Tibial artery (tissue), 4 donors: ENCODE results near the gene GLT1D1.

Experiments
- DNase-seq, 2 donors: peaks; one replicate each; pipeline ENCODE4 v3.0.0-alpha.2; 2019
- H3K27ac ChIP-seq, 2 donors: fragments of 200-600 bp; sonication (generic) in 1 of 2; 1 replicate in 1 of 2; 2 replicates in 1 of 2; pipeline ENCODE4 v1.5.1; 2018 to 2019; ENCODE audit warnings: mild to moderate bottlenecking in 1 of 2
- H3K27me3 ChIP-seq, 2 donors: fragments of 200-600 bp; sonication (generic) in 1 of 2; one replicate each; pipeline versions ENCODE4 v1.5.1 to v1.6.0; 2016 to 2019
- H3K36me3 ChIP-seq, 3 donors: fragments of 200-600 bp; sonication (generic) in 2 of 3; one replicate each; pipeline ENCODE4 v1.5.1; 2016 to 2019; ENCODE audit warnings: mild to moderate bottlenecking in 2 of 3
- H3K4me1 ChIP-seq, 4 donors: fragments of 200-600 bp; sonication (generic) in 2 of 4; 1 replicate in 3 of 4; 2 replicates in 1 of 4; pipeline ENCODE4 v1.5.1; 2016 to 2019
- H3K4me3 ChIP-seq, 2 donors: fragments of 200-600 bp; sonication (generic) in 1 of 2; 1 replicate in 1 of 2; 2 replicates in 1 of 2; pipeline ENCODE4 v1.5.1; 2018 to 2019; ENCODE audit warnings: mild to moderate bottlenecking in 2 of 2
- H3K9me3 ChIP-seq, 3 donors: fragments of 200-600 bp; sonication (generic) in 1 of 3; one replicate each; pipeline ENCODE4 v1.5.1; 2016 to 2019
- intact Hi-C: fragments of 100-400 bp; cut with DNase I; formaldehyde crosslinking; loops from one replicate; pipeline ENCODE4 v1.15.0; 2023; ENCODE audit warnings: low total_unique reads
- TF ChIP-seq, protein P1 (sequence below), 2 experiments: fragments of 200-600 bp in 1 of 2; fragments of 450-650 bp in 1 of 2; IDR thresholded peaks; one replicate each; pipeline ENCODE4 v1.5.1; 2017 to 2019; ENCODE audit warnings: antibody characterized with exemption in 2 of 2, mild to moderate bottlenecking in 1 of 2, moderate library complexity in 1 of 2

GLT1D1 gene

DNA sequence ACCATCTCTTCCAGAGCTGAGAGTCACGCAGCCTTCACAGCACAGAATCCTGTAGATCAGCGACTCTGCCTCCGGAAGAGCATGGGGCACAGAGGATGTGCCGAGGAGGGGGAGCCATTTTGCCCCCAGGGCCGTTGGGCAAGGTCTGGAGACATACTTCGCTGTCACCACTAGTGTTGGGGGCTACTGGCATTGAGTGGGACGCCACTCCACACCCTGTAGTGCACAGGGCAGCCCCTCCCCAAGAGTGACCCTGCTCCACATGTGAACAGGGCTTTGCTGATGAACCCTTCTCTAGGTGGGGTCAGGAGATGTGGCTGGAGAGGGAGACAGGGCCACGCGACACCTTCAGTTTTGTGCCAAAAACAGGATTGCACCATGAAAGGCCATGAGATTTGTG lies 6.0 kb downstream of the GLT1D1 start:
- no peaks in the 10 kb centered on the region for H3K36me3 ChIP-seq
- H3K4me3 ChIP-seq: no peak overlapping the region
- no peak overlapping the region for H3K27ac ChIP-seq
- no peaks in the 10 kb centered on the region for H3K9me3 ChIP-seq
- TF ChIP-seq, protein P1, sequence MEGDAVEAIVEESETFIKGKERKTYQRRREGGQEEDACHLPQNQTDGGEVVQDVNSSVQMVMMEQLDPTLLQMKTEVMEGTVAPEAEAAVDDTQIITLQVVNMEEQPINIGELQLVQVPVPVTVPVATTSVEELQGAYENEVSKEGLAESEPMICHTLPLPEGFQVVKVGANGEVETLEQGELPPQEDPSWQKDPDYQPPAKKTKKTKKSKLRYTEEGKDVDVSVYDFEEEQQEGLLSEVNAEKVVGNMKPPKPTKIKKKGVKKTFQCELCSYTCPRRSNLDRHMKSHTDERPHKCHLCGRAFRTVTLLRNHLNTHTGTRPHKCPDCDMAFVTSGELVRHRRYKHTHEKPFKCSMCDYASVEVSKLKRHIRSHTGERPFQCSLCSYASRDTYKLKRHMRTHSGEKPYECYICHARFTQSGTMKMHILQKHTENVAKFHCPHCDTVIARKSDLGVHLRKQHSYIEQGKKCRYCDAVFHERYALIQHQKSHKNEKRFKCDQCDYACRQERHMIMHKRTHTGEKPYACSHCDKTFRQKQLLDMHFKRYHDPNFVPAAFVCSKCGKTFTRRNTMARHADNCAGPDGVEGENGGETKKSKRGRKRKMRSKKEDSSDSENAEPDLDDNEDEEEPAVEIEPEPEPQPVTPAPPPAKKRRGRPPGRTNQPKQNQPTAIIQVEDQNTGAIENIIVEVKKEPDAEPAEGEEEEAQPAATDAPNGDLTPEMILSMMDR (IDR thresholded peaks at IDR 0.05): no peak
- no peak for DNase-seq
- H3K27me3 ChIP-seq: peaks cover 0 to 13% of the 10 kb centered on the region in 2 donors
- intact Hi-C loops: no loop called here
- no peaks in the 10 kb centered on the region for H3K4me1 ChIP-seq

DNA sequence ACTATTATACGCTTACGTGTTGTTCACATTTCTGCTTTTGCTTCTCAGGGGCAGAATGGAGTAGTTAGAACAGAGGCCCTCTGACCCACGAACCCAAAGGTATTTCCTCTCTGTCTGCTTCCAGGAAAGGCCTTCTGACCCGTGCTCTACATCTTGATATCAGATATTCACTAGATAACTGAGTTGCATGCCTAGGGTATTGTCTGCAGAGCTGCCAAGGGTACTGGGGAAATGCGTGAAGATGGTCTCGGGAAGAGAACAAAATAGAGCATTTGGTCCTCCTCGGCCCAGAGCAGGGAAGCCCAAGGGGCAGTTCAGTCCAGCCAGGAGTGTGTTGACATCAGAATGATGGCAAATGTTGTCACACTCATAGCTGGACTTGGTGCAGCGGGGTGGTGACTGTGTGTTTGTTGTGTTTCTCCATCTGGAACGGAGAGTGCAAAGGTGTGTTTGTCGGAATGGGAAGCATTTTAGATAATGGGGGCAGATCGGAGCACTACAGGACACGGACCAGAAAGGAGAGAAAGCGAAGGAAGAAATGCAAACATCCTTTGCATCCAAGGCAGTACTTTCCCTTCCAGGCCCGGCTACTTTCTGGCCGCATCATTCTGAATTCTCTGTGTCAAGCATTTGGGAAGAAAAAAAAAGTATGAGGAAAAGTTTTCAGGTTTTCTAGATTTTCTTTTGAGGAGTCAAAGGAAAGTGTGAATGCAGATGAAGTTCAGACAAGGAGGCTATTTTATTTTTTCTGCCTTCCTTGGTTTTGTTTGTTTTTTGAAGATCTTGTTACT lies 8.1 kb downstream of the GLT1D1 start:
- Histone ChIP-seq H3K9me3 (no peaks in the 10 kb centered on the region), H3K36me3 (no peaks in the 10 kb centered on the region), H3K4me1 (no peaks in the 10 kb centered on the region), H3K27me3 (peaks cover 0 to 7% of the 10 kb centered on the region in 2 donors), H3K27ac (no peak overlapping the region), H3K4me3 (no peak overlapping the region)
- DNase-seq: no peak
- intact Hi-C loops: no loop called here
- TF ChIP-seq, protein P1 (IDR thresholded peaks at IDR 0.05): no peak

DNA sequence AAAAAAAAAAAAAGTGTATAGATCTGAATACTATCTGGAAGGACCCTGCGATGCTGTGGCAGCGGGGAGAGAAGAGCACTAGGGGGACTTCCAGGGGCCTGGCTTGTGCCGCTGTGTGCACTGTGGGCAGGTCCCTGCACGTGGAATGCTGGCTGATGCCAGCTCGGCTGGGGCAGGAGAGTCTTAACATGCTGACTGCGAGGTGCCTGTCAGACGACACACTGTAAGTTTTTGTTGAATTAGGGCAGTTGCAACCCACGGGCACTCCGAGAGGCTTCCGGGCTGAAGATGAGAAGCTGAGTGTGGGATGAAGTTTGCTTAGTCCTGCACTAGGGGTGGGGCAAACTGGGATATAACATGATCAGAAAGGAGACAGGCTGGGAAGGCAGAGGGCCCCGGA lies 10.7 kb downstream of the GLT1D1 start:
- H3K9me3 ChIP-seq: no peaks in the 10 kb centered on the region
- no peaks in the 10 kb centered on the region for H3K4me1 ChIP-seq
- DNase-seq: peak in 1 of 2 donors; percentile 31
- H3K27ac ChIP-seq: no peak overlapping the region
- no peaks in the 10 kb centered on the region for H3K36me3 ChIP-seq
- no peak overlapping the region for H3K4me3 ChIP-seq
- TF ChIP-seq, protein P1 (IDR thresholded peaks at IDR 0.05): no peak
- peaks cover 0 to 2% of the 10 kb centered on the region in 2 donors for H3K27me3 ChIP-seq
- intact Hi-C loops: no loop called here

DNA sequence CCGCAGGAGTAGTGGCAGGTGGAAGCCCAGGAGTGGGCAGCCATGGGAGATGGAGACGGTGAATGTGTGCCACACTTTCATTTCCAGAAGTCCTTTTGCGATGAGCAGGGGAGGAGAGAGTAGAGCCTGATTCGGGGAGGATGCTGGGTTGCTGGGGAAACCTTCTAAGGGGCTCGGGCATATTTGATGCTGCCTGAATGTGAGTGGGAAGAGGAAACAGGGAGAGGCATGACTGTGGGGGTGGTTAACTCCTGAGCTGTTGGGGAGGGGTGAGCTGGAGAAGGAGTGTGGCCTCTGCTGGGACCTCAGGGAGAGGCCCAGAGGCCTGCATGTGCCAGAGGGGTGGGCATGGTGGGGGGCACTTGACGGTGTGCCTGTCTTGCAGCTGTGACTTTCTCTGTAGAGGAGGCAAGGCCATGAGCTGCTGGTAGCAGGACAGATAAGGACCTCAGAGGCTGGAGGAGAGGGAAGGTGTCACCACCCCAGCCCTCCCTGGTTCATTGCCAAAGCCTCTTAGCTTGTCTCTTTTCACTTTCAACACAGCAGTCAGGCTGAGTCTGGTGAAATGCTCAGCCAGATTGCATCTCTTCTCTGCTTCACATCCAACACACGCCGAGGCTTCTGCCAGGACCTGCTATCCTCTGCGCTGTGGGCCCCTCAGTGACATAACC lies 11.4 kb downstream of the GLT1D1 start:
- Histone ChIP-seq H3K9me3 (no peaks in the 10 kb centered on the region), H3K27ac (no peak overlapping the region)
- peak in 1 of 2 donors; percentile 29 for DNase-seq

DNA sequence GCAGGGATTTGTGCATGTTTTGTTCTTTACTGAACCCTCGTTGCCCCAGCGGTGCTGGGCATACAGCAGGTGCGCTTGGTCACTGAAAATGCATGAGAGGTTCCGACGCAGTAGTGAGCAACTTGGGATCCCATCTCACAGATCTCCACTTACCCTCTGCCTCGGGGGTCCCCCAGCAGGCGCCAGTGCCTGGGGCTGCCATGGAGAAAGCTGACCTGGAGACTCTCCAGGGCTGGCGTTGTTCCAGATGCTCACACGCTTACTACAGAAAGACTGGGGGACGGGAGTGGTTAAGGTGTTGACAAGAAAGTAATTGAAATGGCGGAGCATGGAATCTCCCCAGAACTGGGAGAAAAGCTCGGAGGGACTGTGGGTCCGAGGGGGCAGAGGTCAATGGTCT lies 14.2 kb downstream of the GLT1D1 start:
- Histone ChIP-seq H3K9me3 (no peaks in the 10 kb centered on the region), H3K4me1 (no peaks in the 10 kb centered on the region)
- intact Hi-C loops: no loop called here

More for the DNA sequence above, 11.4 kb downstream of the GLT1D1 start:
- intact Hi-C loops: no loop called here
- H3K36me3 ChIP-seq: no peaks in the 10 kb centered on the region
- H3K27me3 ChIP-seq: no peaks in the 10 kb centered on the region
- TF ChIP-seq, protein P1 (IDR thresholded peaks at IDR 0.05): no peak
- no peak overlapping the region for H3K4me3 ChIP-seq
- no peaks in the 10 kb centered on the region for H3K4me1 ChIP-seq

More for the DNA sequence above, 14.2 kb downstream of the GLT1D1 start:
- Histone ChIP-seq H3K36me3 (no peaks in the 10 kb centered on the region), H3K4me3 (no peak overlapping the region), H3K27ac (no peak overlapping the region), H3K27me3 (no peaks in the 10 kb centered on the region)
- TF ChIP-seq, protein P1 (IDR thresholded peaks at IDR 0.05): no peak
- no peak for DNase-seq
